NCI-H2227 (cell line): Measurements from ENCODE around the gene RFLNA.
A peak's percentile ranks its signal among the peaks of the same experiment; 100 is the strongest.

Experiments used
- DNase-seq: peaks from one replicate; lab custom pipeline; 2025; ENCODE audit not compliant: unreplicated experiment; lab: John Stamatoyannopoulos, UW

Gene RFLNA, protein sequence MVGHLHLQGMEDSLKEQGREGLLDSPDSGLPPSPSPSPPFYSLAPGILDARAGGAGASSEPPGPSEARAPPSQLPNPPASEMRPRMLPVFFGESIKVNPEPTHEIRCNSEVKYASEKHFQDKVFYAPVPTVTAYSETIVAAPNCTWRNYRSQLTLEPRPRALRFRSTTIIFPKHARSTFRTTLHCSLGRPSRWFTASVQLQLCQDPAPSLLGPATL

DNA sequence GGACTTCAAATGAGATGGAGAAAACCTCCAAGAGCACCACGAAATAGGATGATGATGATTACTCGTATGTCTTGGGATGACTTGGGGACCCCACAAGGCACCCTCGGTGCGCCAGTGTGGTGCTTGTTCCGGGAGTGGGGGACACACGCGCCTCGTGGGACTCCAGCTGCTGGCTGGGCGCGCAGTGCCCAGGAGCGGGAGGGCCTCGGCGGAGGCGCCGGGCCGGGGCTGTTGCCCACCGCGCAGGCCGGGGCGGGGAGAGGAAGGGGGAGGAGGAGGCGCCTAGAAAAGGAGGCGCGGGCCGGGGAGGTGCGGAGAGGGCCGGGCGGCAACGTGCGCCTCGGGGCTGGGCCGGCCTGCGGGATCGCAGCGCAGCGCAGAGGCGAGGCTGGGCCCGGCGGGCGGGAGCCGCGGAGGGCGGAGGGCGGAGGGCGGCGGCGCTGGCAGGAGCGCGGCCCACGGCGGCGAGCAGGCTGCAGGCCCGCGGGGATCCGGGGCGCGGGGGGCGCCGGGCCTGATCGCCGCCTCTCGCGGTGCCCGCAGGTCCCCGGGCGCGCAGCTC is at the start of gene RFLNA:
Gene RFLNA (plus strand): TSS at position 314 of the 562 bp plus-strand sequence. CDS start 337 bp downstream, outside the sequence.
- DNase-seq: peak; percentile 42

DNA sequence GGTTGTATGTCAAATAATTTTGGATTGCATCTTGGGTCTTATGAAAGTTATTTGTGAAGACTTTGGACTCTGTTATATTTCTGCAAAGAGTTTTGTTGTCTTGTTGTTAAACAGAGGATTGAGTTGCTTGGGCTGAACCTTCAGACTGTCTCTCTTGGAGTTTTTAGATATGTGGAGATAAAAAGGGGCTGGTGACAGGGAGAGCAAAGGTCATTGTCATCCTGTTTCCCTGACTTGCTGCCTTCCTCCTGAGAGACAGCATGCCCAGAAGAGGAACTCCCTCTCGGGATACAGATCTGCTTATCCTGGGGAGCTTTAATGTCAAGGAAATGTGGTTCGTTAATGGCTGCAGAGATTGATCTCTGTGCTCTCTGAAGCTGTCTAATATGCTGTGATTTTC is 47.6 kb upstream of the RFLNA start:
- no peak for DNase-seq

DNA sequence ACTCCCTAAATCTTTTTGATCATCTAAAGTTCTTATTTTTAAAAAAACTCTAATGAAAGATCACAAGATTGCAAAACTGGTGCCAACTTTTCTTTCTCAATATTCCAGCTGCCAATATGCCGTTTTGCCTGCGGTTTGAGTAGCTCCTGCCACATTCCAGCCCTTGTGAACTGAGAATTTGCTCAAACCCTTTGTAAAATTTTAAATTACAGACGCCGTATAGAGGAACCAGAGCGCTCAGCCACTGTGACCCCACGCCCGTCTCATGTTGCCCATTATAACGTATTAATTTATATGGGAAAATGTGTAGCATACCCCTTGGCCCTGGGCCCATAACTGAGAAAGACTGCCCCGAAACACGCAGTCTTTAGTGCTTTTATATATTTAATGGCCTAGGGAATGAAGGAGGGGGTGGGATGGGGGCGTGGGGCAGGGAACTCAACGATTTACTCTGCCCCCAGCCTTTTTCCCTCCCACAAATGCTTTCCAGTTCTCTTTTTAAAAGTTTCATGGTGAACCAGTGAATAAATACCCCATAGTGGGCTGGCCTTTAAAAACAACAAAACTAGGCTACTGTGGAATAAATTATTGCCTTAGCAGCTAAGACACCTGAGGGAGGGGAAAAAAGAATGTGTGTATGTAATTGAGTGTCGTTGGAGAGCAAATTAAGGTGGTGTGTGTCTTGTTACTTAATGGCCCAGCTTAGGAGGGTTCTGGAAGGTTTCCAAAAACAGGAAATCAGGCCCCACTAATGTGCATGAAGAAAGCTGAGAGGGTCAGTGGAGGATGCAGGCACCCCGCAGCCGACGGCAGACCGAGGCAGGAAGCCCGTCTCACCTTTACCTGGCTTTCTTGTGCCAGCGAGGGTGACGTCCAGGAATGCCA is 45.7 kb upstream of the RFLNA start:
- DNase-seq: peak; percentile 86

DNA sequence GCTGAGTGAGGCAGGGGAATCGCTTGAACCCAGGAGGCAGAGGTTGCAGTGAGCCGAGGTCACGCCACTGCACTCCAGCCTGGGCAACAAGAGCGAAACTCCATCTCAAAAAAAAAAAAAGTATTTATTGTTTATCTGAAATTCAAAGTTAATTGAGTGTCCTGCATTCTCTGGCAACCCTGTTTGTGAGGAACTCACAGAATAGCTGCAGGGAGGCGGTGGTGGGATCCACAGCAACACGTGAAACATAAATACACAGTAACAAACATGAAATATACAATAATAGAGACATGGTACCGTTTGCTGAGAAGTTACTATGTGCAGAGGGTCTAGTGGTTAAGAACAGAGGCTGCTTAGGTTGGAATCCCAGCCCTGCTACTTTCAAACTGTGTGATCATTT is 43.7 kb upstream of the RFLNA start:
- DNase-seq: no peak

DNA sequence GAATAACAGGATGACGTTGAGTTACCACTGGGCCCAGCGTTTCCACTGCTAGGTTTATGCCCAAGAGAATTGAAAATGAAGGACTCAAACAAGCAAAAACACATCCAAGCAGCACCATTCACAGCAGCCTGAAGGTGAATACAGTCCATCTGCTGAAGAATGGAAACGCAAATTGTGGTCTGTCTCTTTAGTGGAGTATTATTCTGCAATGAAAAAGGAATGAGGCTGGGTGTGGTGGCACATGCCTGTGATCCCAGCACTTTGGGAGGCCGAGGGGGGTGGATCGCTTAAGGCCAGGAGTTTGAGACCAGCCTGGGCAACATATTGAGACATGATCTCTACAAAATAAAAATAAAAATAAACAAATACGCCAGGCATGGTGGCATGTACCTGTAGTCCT is 41.9 kb upstream of the RFLNA start:
- DNase-seq: no peak

DNA sequence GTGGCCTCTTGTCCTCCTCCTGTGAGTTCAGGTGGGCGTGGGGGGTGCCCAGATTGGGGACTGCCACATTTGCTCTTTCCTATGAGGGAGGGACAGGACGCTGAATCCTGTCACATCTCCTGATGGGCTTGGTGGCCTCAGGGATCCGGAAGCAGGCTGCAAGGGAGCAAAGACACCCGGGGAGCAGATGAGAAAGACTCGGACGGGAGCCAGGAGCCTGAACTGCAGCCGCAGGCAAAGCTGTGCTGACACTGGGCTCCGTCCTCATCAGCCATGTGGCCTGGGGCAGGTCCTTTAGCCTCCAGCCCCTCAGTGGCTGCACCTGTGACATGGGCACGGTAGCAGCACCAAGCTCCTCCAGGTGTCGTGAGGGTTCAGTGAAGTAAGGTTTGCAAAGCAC is 40.8 kb upstream of the RFLNA start:
- no peak for DNase-seq

DNA sequence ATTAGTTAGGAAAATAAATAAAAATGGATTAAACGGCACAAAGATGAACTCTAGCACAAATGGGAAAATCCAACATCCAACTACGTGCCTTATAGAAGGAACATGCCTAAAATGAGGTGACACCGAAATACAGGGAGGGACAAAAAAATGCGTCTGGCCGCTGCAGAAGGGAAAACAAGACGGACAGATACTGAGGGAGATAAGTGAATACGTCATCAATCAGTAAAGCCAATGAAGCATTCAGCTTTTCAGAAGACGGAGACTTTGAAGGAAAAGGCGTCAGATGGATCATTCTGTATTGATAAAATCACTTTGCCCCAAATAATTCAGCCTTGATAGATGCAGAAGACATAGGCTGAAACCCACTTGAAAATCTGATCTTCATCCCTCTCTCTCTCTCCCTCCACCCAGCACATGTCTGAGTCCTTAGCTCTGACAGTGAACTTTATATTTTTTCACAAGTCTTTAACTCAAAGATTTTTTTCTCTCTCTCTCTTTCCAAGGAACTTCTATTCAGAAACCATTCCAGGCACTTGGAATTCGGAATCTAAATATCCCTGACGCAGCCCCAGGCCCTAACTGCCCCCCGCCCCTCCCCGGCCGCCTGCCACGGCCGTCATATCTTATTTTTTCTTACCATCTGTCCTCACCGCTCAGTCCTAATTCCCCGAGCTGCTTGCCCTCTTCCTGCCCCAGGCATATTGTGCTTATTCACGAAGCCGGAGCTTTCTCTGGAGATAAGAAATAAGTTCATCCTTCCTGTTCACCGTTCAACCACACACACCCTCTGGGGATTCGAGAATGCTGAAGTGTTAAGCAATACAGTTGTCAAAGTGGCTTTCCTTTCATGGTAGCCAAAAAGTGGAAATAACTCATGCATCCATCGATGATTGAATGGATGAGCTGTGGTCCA is 35.5 kb upstream of the RFLNA start:
- no peak for DNase-seq

DNA sequence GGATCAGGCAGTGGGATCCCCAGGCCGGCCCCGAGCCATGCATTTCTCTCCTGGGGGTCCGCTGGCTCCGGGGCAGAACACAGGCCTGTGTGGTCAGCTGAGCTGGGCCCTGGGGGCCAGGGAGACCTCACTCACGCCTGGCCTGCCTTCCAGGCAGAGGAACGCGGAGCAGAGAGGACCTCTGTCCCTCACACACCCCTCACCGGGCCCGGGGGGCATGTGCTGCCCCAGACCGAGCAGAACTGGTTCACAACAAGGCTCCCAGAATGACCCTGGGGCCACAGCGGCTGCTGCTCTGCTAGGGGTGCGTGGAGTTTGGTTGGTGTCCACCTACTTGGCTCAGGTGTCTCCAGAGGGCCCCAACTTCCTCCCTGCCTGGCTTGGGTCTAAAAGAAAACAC is 33.0 kb upstream of the RFLNA start:
- no peak for DNase-seq

DNA sequence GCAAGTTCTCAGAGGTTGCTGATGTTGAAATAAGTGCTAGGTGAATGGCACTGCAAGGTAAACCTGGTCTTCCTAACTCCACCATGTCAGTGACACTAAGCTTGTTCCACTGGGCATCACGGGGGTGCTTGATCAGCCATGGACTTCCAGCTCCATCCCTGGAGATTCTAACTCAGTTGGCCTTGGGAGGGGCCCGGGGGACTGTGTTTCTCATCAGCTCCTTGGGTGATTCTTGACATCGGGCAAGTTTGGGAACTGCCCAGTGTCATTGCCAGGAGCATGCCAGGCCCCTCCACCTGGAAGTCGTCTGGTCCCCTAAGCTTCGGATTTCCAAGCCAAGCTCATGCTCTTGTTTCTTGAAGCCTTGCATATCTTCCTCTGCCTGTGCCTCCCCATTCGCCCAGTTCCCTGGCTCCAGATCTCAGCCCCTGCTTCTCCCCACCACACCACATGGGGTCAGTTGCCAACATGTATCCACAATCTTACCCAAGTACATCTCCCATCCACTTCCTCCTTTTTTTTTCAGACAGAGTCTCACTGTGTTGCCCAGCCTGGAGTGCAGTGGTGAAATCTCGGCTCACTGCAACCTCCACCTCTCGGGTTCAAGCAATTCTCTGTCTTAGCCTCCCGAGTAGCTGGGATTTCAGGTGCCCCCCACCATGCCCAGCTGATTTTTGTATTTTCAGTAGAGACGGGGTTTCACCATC is 30.7 kb upstream of the RFLNA start:
- DNase-seq: no peak

DNA sequence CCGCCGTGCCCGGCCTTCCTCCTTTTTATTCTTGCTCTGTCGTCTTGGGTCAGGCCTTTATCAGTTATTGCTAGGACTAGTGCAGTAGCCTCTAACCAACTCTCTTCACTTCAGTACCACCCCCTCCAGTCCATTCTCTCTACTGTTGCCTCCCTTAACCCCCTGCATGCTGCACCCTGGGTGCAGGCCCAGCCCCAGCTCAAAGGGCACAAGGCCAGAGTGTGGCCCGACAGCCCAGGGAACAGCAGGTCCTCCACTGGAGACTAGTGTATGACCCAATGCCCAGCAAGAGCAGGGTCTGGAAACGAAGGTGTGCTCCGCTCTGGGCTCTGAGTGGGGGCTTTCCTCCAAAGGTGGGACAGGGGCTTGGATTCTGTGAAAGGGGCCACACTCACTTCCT is 30.0 kb upstream of the RFLNA start:
- DNase-seq: no peak

DNA sequence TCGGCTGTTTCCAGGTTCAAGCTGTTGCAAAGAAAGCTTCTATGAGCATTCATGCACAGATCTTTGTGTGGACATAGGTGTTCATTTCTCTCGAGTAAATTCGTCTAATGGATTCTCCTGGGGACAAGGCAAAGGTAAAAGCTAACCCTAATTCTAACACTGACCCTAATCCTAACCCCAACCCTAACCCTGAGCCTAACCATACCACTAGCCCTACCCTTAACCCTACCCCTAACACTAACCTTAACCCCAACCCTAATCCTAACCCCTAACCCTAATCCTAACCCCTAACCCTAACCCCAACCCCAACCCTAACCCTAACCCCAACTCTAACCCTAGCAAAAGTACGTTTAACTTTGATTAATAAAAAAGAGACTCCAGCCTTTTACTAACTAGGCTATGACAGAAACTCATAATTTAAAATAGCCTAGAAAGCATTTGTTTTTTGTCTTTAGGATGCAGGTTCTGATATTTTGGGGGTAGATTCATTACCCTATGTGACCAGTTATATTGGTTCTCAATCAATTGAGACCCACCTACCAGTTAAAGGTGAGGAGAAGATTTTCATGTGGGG is 27.6 kb upstream of the RFLNA start:
- DNase-seq: no peak

DNA sequence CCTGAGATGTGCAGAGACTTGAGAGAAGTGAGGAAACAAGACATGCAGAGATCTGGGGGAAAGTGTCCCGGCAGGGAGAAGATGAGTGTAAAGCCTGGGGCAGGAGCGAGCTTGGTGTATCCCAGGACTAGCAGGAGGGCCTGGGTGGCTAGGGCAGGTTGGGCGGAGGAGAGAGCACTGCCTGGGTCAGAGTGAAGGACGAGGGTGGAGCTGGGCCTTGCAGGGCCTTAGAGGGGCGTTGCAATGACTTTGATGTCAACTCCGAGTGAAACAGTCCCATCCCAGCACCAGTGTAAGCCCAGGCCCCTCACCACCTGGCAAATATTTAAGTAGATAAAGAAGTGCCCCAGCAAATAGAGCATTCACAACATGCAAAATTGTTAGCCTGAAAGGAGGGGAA is 24.2 kb upstream of the RFLNA start:
- no peak for DNase-seq

DNA sequence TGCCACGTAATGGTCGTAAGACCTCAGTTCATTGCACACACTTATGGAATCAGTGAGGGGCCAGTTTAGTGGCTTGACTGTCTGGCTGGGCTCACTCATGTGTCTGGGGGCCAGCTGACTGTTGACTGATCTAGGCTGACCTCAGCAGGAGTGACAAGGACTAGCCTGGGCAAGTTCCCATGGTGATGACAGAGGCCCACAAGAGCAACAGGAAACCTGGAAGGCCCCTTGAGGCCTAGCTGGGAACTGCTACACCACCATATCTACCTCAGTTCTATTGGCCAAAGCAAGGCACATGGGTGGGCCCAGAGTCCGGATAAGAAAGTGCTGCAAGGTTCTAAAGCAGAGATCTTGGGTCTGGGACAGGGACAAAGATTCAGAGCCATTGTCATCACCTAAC is 21.3 kb upstream of the RFLNA start:
- DNase-seq: no peak

DNA sequence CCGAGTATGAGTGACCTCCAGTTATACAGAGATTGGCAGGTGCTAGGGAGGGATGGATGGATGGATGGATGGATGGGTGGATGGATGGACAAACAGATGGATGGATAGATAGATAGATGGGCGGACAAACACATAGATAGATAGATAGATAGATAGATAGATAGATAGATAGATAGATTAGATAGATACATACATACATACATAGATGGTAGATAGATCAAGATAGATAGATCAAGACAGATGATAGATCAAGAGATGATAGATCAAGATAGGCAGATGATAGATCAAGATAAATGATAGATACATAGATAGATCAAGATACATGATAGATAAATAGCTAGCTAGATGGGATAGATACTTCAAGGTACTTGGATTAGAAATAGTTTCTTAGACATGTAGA is 18.6 kb upstream of the RFLNA start:
- no peak for DNase-seq

DNA sequence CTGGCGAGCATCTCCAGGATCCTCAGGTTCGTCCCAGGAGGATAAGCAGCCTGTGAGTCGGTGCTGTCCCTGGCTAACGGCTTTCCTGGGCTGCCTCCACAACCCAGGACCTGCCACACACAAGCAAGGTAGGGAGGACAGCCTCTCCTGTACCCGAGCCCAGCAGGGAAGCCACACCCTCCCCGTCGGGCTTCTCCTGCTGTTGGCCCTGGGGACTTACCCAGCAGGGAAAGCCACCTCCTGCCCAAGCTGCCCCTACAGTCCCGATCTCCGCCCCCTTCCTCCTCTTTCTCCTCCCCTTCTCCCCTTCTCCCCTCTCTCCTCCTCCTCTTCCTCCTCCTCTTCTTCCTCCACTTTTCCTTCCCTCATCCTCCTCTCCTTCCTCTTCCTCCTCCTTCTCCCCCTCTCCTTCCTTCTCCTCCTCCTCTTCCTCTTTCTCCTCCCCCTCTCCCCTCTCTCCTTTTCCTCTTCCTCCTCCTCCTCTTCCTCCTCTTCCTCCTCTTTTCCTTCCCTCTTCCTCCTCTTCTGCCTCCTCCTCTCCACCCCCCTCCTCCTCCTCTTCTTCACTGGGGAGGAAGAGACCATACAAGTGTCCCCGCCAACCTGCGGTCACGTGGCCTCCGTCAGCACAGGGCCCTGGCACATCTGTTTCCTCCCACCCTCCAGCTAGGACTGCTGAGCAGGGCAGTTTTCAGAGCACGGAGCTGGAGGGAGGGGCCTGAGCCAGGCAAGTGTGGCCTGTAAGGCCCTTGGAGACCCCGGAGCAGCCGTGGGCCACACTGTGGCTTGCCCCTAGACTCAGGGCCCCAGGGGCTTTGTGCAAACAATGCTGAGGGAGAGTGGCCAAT is 17.3 kb upstream of the RFLNA start:
- DNase-seq: no peak

DNA sequence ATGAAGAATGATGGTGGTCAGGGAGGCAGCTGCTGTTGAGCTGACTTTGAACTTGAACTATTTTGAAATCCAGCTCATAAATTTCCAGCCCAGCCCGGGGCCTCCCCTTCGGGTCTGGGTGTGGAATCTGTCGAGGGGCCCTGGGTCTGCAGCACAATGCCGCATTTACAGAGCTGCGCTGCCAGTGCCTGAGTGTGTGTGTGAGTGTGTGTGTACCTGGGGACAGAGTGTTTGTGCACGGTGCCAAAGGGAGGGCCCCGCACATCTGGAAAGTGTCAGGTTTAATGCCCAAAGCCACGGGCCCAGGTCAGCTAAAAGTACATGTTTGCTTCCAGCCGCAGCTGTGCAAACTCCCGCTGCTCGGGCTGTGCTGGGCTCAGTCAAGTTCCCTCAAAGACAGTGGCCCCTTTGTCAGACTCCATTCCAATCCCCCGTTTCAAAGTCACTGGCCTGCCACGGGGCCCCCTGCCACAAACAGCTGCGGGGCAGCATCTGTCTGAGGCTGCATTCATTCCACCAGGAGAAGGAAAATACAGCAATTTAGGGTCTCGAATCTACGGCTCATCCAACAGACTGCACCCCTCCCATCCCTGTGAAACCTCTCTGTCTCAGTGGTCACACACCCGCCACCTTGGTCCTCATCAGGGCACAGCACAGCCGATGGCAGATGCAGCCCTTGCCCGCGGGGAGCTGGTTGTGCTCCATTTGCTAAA is 16.3 kb upstream of the RFLNA start:
- DNase-seq: no peak

DNA sequence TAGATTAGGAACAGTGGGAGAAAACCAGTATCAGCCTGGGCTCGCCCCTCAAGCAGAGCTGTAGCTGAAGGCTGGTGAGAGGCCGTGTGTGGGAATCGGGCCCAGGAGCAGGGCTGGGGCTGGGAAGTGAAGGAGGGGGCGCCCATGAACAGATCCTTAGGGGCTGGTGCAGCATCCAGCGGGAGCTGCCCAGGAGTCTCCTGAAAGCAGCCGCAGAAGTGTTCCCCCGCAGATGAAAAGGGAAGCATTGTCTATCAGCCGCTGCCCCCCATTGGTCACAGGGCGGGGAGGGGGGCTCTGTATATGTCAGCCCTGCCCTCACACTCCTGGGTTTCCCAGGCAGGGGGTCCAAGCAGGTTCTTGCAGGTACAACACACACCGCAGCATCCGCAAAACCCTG is 15.6 kb upstream of the RFLNA start:
- DNase-seq: no peak

DNA sequence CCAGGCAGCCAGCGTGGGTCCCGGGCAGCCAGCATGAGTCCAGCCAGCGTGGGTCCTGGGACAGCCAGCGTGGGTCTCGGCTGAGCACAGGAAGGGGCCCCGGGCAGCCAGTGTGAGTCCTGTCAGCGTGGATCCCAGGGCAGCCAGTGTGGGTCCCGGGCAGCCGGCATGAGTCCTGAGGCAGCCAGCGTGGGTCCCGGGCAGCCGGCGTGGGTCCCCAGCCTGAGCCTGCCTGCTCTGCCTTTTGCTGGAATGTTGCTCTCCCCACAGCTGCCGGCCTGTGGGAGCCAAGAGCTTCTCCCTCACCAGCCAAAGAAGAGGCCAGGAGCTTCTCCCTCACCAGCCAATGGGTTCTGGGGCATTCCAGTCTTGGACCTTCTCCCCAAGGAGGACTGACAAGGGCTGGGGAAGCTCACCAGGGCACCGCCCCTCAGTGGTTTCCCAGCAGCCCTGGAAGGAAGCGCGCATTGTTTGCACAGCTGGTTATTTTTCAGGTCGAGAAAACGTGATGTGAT is 15.0 kb upstream of the RFLNA start:
- no peak for DNase-seq

DNA sequence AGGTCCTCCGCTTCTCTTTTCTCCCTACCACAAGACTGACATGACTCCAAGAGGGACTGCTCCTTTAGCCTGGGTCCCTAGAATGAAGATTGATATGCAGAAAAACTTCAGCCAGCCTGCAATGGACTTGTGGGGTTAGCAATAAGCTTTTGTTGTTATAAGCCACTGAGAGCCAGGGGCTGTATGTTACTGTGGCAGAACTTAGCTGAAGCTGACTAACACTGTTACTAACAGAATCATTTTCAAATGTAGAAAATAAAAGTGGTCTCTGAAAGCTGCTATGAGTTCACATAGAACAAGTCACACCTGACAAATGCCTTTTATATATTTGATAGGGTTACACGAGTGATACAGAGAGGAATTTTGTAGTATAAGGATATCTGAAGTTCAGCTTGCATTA is 13.6 kb upstream of the RFLNA start:
- no peak for DNase-seq
